Measurements from ENCODE around the gene VWF.
"Not testable (repeated sequence)": the region's sequence is repeated elsewhere in the genome, so short reads cannot be mapped to it uniquely, and the experiment has no call there.

The VWF gene

DNA sequence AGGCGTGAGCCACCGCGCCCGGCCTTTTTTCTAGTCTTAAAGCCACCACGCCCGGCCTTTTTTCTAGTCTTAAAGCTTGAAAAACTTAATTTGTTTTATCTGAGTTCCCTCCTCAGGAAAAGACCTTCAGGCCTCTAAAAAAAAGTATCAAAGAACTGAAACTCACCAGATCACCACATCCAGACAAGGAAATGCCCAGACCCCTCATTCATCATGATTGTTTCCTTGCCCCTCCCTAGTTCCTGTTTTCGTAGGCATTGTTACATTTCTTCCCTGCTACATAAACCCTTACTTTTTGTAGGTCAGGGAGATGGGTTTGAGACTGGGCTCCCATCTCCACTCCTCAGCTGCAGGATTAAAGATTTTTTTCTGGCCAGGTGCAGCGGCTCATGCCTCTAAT, 21.1 kb upstream of the VWF start:
- no peak for DNase-seq (ENCODE audit: low read depth)

DNA sequence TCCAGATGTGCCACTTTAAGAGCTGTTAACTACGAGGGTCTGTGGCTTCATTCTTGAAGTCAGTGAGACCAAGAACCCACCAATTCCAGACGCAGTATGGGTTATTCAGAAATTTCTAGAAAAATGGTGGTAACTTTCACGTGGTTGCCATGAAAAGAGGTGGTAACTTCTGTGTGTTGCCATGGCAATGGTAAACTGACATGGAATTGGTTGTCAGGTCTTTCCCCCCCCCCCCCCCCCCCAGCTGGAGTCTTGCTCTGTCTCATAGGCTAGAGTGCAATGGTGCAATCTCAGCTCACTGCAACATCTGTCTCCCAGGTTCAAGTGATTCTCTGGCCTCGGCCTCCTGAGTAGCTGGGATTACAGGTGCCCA, 18.8 kb upstream of the VWF start:
- no peak for DNase-seq (ENCODE audit: low read depth)

- DNase-seq (ENCODE audit: low read depth), result not testable (repeated sequence)
These were observed 18.2 kb upstream of the VWF start for GRCh38 chr12:6142368-6143302.

DNA sequence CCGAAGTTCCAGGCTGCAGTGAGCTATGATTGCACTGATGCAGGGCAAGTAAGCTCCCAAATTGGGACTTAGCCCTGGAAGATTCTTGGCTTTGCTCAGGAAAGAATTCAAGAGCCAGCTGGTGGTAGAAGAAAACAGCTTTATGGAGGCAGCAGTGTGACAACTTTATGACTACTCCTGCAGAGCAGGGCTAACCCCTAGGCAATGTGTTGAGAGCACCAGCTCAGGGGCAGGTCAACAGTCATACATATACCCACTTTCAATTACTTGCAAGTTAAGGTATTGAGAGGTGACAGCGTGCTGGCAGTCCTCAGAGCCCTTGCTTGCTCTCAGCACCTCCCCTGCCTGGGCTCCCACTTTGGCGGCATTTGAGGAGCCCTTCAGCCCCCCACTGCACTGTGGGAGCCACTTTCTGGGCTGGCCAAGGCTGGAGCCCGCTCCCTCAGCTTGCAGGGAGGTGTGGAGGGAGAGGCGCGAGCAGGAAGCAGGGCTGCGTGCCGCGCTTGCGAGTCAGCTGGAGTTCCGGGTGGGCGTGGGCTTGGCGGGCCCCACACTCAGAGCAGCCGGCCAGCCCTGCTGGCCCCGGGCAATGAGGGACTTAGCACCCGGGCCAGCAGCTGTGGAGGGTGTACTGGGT, 17.4 kb upstream of the VWF start:
- not testable (repeated sequence) for DNase-seq (ENCODE audit: low read depth)

GRCh38 chr12:6140651-6141447, 16.4 kb upstream of the VWF start:
- peak; percentile 5 for DNase-seq (ENCODE audit: low read depth)

GRCh38 chr12:6135071-6135470, 10.6 kb upstream of the VWF start:
- DNase-seq (ENCODE audit: low read depth), result no peak

- no peak for DNase-seq (ENCODE audit: low read depth)
These were observed 9.2 kb upstream of the VWF start for GRCh38 chr12:6133642-6134041.

GRCh38 chr12:6132496-6132895, 8.0 kb upstream of the VWF start:
- no peak for DNase-seq (ENCODE audit: low read depth)

DNA sequence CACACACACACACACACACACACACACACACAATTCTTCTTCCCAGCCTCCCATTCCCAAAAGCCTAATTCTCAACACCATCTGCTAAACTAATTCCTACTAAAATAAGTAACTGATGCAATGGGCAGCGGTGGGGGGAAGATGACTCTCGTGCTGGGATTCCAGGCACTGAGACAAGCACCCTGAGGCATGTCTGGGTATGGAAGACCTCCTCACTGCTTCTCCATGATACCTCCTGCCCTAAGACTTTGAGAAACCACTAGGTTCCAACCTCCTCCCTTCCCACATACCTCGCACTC, 789 bp upstream of the VWF start:
- no peak for DNase-seq (ENCODE audit: low read depth)

DNA sequence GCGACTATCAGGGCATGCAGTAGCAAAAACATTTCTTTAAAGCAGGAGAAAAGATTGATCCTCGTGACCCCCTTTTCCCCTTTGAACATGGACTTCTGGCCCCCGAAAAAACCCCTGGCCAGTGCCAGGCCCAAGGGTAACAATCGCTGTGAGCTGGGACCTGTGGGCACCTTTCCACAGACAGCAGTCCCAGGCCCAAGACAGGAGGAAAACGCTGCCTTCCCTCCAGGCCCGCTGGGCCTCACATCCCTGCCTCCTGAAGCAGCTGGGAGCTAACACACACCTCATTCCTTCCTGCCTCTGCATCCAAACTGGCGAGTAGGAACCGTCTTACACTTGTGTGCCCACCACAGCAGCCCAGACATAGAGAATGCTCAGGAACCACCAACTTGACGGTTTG, 1.2 kb downstream of the VWF start:
- DNase-seq (ENCODE audit: low read depth), result no peak

GRCh38 chr12:6122201-6122600, 2.3 kb downstream of the VWF start:
- no peak for DNase-seq (ENCODE audit: low read depth)

GRCh38 chr12:6120796-6121473, 3.5 kb downstream of the VWF start:
- DNase-seq (ENCODE audit: low read depth), result no peak

DNA sequence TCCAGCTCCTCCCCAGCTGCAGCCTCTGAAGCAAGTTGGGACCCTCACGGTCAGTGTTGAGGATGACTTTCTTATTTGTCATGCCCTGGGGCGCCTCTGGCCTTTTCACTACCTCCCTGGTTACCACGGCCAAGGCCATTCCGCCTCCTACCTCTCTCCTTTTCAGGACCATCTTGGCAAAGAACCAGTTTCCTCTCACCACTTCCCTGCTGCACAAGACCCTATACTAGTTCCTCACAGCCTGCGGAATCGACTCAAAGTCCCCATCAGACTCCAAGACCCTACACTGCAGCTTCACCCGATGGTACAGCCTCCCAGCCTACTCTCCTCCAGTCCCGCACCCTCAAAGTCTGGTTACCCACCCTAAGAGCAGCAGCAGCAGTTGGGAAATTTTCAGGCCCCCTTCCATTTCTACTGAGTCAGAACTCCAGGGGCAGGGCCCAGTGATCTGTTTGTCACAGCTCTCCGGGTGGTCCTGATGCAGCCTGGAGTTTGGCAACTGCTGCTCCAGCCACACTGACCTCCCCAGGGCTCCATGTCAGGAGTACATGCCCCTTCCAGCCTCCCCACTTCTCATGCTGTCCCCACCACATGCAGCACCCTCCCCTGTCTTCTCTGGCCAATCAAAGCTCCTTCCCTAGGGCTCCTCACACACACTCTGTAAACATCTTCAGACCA, 5.4 kb downstream of the VWF start:
- DNase-seq (ENCODE audit: low read depth), result no peak

- DNase-seq (ENCODE audit: low read depth), result no peak
These were observed 7.9 kb downstream of the VWF start for GRCh38 chr12:6116471-6117021.

DNA sequence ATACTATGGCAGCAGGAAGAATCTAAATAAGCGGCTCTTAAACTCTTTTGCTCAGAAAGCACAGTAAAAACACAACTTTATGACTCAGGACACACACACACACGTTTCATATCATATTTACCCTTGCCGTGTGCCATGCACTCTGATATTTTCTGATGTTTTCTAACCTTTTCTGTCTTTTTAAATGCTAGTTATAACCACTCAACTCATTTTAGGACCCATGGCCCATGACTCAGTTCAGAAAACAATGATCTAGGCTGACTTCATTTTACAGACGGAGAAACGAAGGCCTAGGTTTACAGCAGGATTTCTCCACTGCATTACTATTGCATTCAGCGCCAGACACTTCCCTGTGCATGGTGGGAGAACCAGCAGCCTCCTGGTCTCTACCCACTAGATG, 9.1 kb downstream of the VWF start:
- no peak for DNase-seq (ENCODE audit: low read depth)

- no peak for DNase-seq (ENCODE audit: low read depth)
These were observed 10.0 kb downstream of the VWF start for GRCh38 chr12:6114476-6114870.

- no peak for DNase-seq (ENCODE audit: low read depth)
These were observed 10.6 kb downstream of the VWF start for GRCh38 chr12:6113691-6114475.

- DNase-seq (ENCODE audit: low read depth), result no peak
These were observed 12.5 kb downstream of the VWF start for GRCh38 chr12:6112004-6112403.

DNA sequence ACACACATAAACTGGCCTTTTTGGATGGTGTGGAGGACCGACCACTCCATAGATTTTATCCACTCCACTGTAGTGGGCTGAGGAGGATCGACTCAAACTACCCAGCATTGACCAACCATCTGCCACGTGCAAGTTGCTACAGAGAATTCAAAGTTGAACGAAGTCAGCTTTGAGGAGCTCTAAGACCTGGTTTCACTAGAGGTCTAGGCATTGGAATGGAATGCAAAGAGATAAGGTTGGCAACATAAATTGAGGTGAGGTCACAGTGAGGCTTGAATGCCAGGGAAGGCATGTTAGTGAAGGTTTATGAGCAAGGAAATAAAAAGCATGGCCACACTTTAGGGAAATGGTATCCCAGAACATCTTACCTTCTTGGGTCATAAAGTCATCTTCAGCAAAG, 14.5 kb downstream of the VWF start:
- no peak for DNase-seq (ENCODE audit: low read depth)

- no peak for DNase-seq (ENCODE audit: low read depth)
These were observed 18.3 kb downstream of the VWF start for GRCh38 chr12:6106218-6106617.

DNA sequence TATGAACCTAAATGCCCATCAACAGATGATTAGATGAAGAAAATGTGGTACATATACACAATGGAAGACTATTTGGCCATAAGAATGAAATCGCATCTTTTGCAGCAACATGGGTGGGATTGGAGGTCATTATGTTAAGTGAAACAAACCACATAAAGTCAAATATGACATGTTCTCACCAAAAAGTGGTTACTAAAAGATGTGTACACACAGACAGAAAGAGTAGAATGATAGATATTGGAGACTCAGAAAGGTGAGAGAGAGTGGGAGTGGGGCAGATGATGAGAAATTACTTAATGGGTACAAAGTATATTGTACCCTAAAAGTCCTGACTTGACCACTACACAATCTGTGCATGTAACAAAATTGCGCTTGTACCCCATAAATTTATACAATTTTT, 19.6 kb downstream of the VWF start:
- DNase-seq (ENCODE audit: low read depth), result no peak
